GM12891 (cell line): Measurements from ENCODE around the gene PDP2.

Experiments used
- POLR2A ChIP-seq: IDR thresholded peaks from 2 replicates; pipeline ENCODE4 v1.6.1; 2011; ENCODE audit warnings: low read depth, low read length, control low read depth
- POLR2AphosphoS5 ChIP-seq: IDR thresholded peaks from 2 replicates; pipeline ENCODE4 v1.6.1; 2011; ENCODE audit warnings: low read depth, low read length, control low read depth
- POU2F2 ChIP-seq: IDR thresholded peaks from 2 replicates; pipeline ENCODE4 v1.6.1; 2011; ENCODE audit warnings: low read depth, mild to moderate bottlenecking, control low read depth, low read length, moderate library complexity
- SPI1 ChIP-seq: IDR thresholded peaks from 2 replicates; pipeline ENCODE4 v1.6.1; 2011; ENCODE audit warnings: low read depth, low read length, control low read depth
- TAF1 ChIP-seq: IDR thresholded peaks from 2 replicates; pipeline ENCODE4 v1.6.1; 2011; ENCODE audit warnings: low read depth, low read length, control low read depth

DNA sequence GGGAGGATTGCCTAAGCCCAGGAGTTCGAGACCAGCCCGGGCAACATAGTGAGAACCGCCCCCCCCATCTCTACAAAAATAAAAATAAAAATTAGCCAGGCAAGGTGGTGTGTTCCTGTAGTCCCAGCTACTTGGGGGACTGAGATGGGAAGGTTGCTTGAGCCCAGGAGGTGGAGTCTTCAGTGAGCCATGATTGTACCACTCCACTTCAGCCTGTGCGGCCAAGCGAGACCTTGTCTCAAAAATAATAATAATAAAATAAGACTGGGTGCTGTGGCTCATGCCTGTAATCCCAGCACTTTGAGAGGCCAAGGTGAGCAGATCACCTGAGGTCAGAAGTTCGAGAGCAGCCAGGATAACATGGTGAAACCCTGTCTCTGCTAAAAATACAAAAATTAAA, 11.5 kb downstream of the PDP2 start:
- TF ChIP-seq POLR2AphosphoS5, result no peak
- no peak for TF ChIP-seq POLR2A
- TF ChIP-seq SPI1, result no peak
- TF ChIP-seq TAF1, result no peak
- no peak for TF ChIP-seq POU2F2
